Stimulated activated CD4-positive, alpha-beta T cell treated with anti-CD3 and anti-CD28 coated beads, Interleukin-15, amount 100 ng/mL, for 48 hours (primary cell): ENCODE measurements around the gene ATIC.

Source experiments
- DNase-seq, 2 donors: peaks; one replicate each; pipeline ENCODE4 v3.0.0-alpha.2; 2020; ENCODE audit warnings: low read depth in 2 of 2

The ATIC gene

GRCh38 chr2:215361211-215361875, 49.5 kb downstream of the ATIC start:
- DNase-seq: no peak

GRCh38 chr2:215361876-215362561, 50.2 kb downstream of the ATIC start:
- no peak for DNase-seq

- no peak for DNase-seq
Measured at GRCh38 chr2:215362562-215362904, 50.7 kb downstream of the ATIC start.

GRCh38 chr2:215363039-215363438, 51.2 kb downstream of the ATIC start:
- no peak for DNase-seq

GRCh38 chr2:215363461-215364156, 51.8 kb downstream of the ATIC start:
- DNase-seq: no peak

- no peak for DNase-seq
Measured at GRCh38 chr2:215364157-215365155, 52.6 kb downstream of the ATIC start.

GRCh38 chr2:215365184-215365658, 53.4 kb downstream of the ATIC start:
- DNase-seq: no peak

GRCh38 chr2:215366440-215367032, 54.7 kb downstream of the ATIC start:
- DNase-seq: no peak

- no peak for DNase-seq
Measured at GRCh38 chr2:215367662-215368492, 56.0 kb downstream of the ATIC start.

GRCh38 chr2:215368493-215368809, 56.6 kb downstream of the ATIC start:
- no peak for DNase-seq

GRCh38 chr2:215369181-215369760, 57.4 kb downstream of the ATIC start:
- DNase-seq: no peak

GRCh38 chr2:215370112-215370965, 58.5 kb downstream of the ATIC start:
- no peak for DNase-seq

GRCh38 chr2:215371915-215372897, 60.3 kb downstream of the ATIC start:
- no peak for DNase-seq

- no peak for DNase-seq
Measured at GRCh38 chr2:215372968-215373649, 61.2 kb downstream of the ATIC start.

- DNase-seq: no peak
Measured at GRCh38 chr2:215374002-215374401, 62.1 kb downstream of the ATIC start.

GRCh38 chr2:215374642-215375466, 63.0 kb downstream of the ATIC start:
- no peak for DNase-seq

- no peak for DNase-seq
Measured at GRCh38 chr2:215375467-215375830, 63.6 kb downstream of the ATIC start.
